Smooth muscle cell (in vitro differentiated cells): Measurements from ENCODE around the gene CFAP119. TPM values are rescaled to one million over a fixed set of nuclear protein-coding genes. Genes with fewer than 3 reads are reported as not detected.

Source experiments
- DNase-seq: peaks from one replicate; lab custom pipeline; 2025; ENCODE audit not compliant: unreplicated experiment; lab: John Stamatoyannopoulos, UW
- H2AFZ ChIP-seq: fragments of 200-600 bp; sonication (generic); 2 replicates; pipeline ENCODE4 v1.6.0; 2016; ENCODE audit warnings: antibody characterized with exemption, low read depth, mild to moderate bottlenecking
- H3F3A ChIP-seq: fragments of 200-600 bp; sonication (generic); 2 replicates; pipeline ENCODE4 v1.6.0; 2017; ENCODE audit warnings: antibody characterized with exemption, low read depth
- H3K27ac ChIP-seq: fragments of 200-600 bp; sonication (generic); 2 replicates; pipeline ENCODE4 v1.5.1; 2016; ENCODE audit warnings: low read depth, mild to moderate bottlenecking
- H3K27me3 ChIP-seq: fragments of 200-600 bp; sonication (generic); 2 replicates; pipeline ENCODE4 v1.6.1; 2016; ENCODE audit warnings: low read depth, mild to moderate bottlenecking
- H3K36me3 ChIP-seq: fragments of 200-600 bp; sonication (generic); 2 replicates; pipeline ENCODE4 v1.5.1; 2016; ENCODE audit warnings: low read depth
- H3K4me1 ChIP-seq: fragments of 200-600 bp; sonication (generic); 2 replicates; pipeline ENCODE4 v1.5.1; 2016; ENCODE audit warnings: low read depth
- H3K4me2 ChIP-seq: fragments of 200-600 bp; sonication (generic); 2 replicates; pipeline ENCODE4 v1.6.0; 2016; ENCODE audit warnings: mild to moderate bottlenecking
- H3K4me3 ChIP-seq: fragments of 200-600 bp; sonication (generic); 2 replicates; pipeline ENCODE4 v1.5.1; 2016; ENCODE audit warnings: mild to moderate bottlenecking
- H3K79me2 ChIP-seq: fragments of 200-600 bp; sonication (generic); 2 replicates; pipeline ENCODE4 v1.6.0; 2016; ENCODE audit warnings: low read depth, mild to moderate bottlenecking
- H3K9ac ChIP-seq: fragments of 200-600 bp; sonication (generic); 2 replicates; pipeline ENCODE4 v1.6.0; 2016; ENCODE audit warnings: low read depth
- H3K9me3 ChIP-seq: fragments of 200-600 bp; sonication (generic); replicated peaks from 2 replicates; pipeline ENCODE4 v1.5.1; 2016; ENCODE audit warnings: low read depth
- H4K20me1 ChIP-seq: fragments of 200-600 bp; sonication (generic); 2 replicates; pipeline ENCODE4 v1.6.0; 2016; ENCODE audit warnings: low read depth
- CTCF ChIP-seq: fragments of 200-600 bp; sonication (generic); IDR thresholded peaks from 2 replicates; pipeline ENCODE4 v1.5.1; 2017; ENCODE audit warnings: borderline replicate concordance, mild to moderate bottlenecking, antibody characterized with exemption; ENCODE audit not compliant: insufficient read depth, poor library complexity, severe bottlenecking
- WGBS: methylation state at CpG from one replicate; pipeline ENCODE4 v1.1.7; 2016; ENCODE audit warnings: low lambda C conversion rate; 5-methylcytosine and 5-hydroxymethylcytosine counted together
- polyA plus RNA-seq: library from polyadenylated mRNA; unstranded; fragments of >200 nt; fragmentation: Nextera tagmentation; extraction: Ambion mirVana; gene quantifications from 2 replicates; pipeline ENCODE4 v1.2.1, GENCODE V29; 2016
- total RNA-seq: library from RNA; depleted of rRNA; stranded (reverse); fragments of >200 nt; gene quantifications from 2 replicates; pipeline ENCODE4 v1.2.3, GENCODE V29; 2014

CFAP119 gene
- total and polyA plus RNA-seq, 2 experiments from 2014 or later = 3.5 to 5.2 TPM

- Histone ChIP-seq H3K27ac (peak overlapping the region; percentile 97), H4K20me1 (peaks cover 12% of the 10 kb centered on the region), H3K36me3 (peaks cover 12% of the 10 kb centered on the region), H2AFZ (no peak overlapping the region), H3K4me1 (peaks cover 4% of the 10 kb centered on the region), H3K9me3 (no peaks in the 10 kb centered on the region), H3K27me3 (no peaks in the 10 kb centered on the region), H3K9ac (peak overlapping the region; percentile 85), H3F3A (peaks cover 8% of the 10 kb centered on the region), H3K4me2 (peak overlapping the region; percentile 79), H3K4me3 (peak overlapping the region; percentile 46), H3K79me2 (no peaks in the 10 kb centered on the region)
- TF ChIP-seq CTCF = no peak
- 54% methylated on average over 8 of the region's 8 CpGs for WGBS
- no peak for DNase-seq
These were observed 21.3 kb downstream of the CFAP119 start for GRCh38 chr16:30740364-30741251.

DNA sequence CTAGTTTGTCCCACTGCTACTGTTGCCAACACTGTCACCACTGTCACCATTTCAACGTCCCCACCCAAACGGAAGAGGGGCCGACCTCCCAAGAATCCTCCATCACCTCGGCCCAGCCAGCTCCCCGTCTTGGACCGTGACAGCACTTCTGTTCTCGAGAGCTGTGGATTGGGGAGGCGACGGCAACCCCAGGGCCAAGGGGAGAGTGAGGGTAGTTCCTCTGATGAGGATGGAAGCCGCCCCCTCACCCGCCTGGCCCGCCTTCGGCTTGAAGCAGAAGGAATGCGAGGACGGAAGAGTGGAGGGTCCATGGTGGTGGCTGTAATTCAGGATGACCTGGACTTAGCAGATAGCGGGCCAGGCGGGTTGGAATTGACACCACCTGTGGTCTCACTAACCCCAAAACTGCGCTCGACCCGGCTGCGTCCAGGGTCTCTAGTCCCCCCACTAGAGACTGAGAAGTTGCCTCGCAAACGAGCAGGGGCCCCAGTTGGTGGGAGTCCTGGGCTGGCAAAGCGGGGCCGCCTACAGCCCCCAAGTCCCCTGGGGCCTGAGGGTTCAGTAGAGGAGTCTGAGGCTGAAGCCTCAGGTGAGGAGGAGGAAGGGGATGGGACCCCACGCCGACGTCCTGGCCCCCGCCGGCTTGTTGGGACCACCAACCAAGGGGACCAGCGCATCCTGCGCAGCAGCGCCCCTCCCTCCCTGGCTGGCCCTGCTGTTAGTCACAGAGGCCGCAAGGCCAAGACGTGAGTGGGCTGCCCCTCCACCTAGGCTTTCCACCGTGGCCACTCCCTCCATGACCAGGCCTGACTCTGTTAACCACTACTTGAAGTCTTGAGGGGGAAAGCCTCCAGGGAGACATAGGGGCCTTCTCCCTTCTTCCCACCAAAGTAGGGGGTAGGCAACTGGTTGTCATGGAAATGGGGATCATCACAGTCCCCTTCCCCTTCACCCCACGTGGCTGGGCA is 22.6 kb downstream of the CFAP119 start:
- TF ChIP-seq CTCF = no peak
- H3K9me3 ChIP-seq = no peaks in the 10 kb centered on the region
- H3K4me3 ChIP-seq = no peak overlapping the region
- H4K20me1 ChIP-seq = peaks cover 12% of the 10 kb centered on the region
- no peak overlapping the region for H3K4me2 ChIP-seq
- 93% methylated on average over 37 of the region's 37 CpGs for WGBS
- H3K27me3 ChIP-seq = no peaks in the 10 kb centered on the region
- H3K36me3 ChIP-seq = peaks cover 7% of the 10 kb centered on the region
- H3K27ac ChIP-seq = peak overlapping the region; percentile 97
- no peaks in the 10 kb centered on the region for H3K79me2 ChIP-seq
- peaks cover 3% of the 10 kb centered on the region for H3F3A ChIP-seq
- no peak overlapping the region for H3K9ac ChIP-seq
- no peak overlapping the region for H2AFZ ChIP-seq
- H3K4me1 ChIP-seq = peaks cover 4% of the 10 kb centered on the region
- no peak for DNase-seq

GRCh38 chr16:30737794-30738648 is 23.8 kb downstream of the CFAP119 start:
- Histone ChIP-seq H3K4me3 (no peak overlapping the region), H3K27ac (no peak overlapping the region), H3K79me2 (no peaks in the 10 kb centered on the region), H3K9ac (no peak overlapping the region), H3K27me3 (no peaks in the 10 kb centered on the region), H3K9me3 (no peaks in the 10 kb centered on the region), H2AFZ (no peak overlapping the region), H3F3A (peaks cover 3% of the 10 kb centered on the region), H3K4me1 (peaks cover 4% of the 10 kb centered on the region), H3K4me2 (no peak overlapping the region), H4K20me1 (peaks cover 12% of the 10 kb centered on the region), H3K36me3 (peaks cover 18% of the 10 kb centered on the region)
- WGBS = 98% methylated on average over 25 of the region's 25 CpGs
- DNase-seq = no peak
- no peak for TF ChIP-seq CTCF
